ENCODE results near the gene SLC25A4. TPM values are rescaled to one million over a fixed set of nuclear protein-coding genes. Genes with fewer than 3 reads are reported as not detected.

Gene SLC25A4
- total and polyA plus RNA-seq, 2 of the 13 experiments (the other 11 are each of a cell fraction or from before 2014, with no cell fraction given), result 30.3 to 42.1 TPM

GRCh38 chr4:185098474-185098873 is 44.6 kb upstream of the SLC25A4 start:
- H3K9ac ChIP-seq (ENCODE audit: insufficient read depth, low read depth, low read length), result no peak overlapping the region
- no peak overlapping the region for H3K4me3 ChIP-seq (replicated peaks in 1 of 3; ENCODE audit: insufficient read depth in 1 of 3, low read depth in 2 of 3, low read length in 3 of 3)
- H3K36me3 ChIP-seq (replicated peaks in 1 of 2; ENCODE audit: control insufficient read depth in 1 of 2, insufficient read depth in 2 of 2, low read length in 2 of 2), result no peaks in the 10 kb centered on the region
- no peaks in the 10 kb centered on the region for H3K79me2 ChIP-seq (ENCODE audit: insufficient read depth, low read length)
- H3K27me3 ChIP-seq (ENCODE audit: control insufficient read depth in 1 of 2, insufficient read depth in 2 of 2, low read length in 2 of 2), result peaks cover 0 to 15% of the 10 kb centered on the region in 2 experiments; a peak in 2 of 5 replicates
- H3K4me1 ChIP-seq (ENCODE audit: insufficient read depth, low read length), result no peaks in the 10 kb centered on the region
- no peak for DNase-seq (ENCODE audit: low spot score)
- no peak for FAIRE-seq
- no peaks in the 10 kb centered on the region for H4K20me1 ChIP-seq (ENCODE audit: insufficient read depth, low read length)
- ATAC-seq, result no peak
- ChIA-PET POLR2A (no interaction called here), CTCF (ENCODE audit: low intra/inter-chr PET ratio, low total read pairs) (no interaction called here)
- in situ Hi-C loops (cut with HindIII; ENCODE audit: extremely low pct_ligation_motif_present, low pct_unique_long_range_greater_than_20kb) (no loop called here), intact Hi-C loops (cut with micrococcal nuclease; ENCODE audit: unreplicated experiment) (no loop called here)
- H2AFZ ChIP-seq (ENCODE audit: low read length), result no peak overlapping the region
- TF ChIP-seq ZNF33B (CRISPR knock-in tag; IDR thresholded peaks at IDR 0.05), result no peak
- TF ChIP-seq ZNF772 (CRISPR knock-in tag; IDR thresholded peaks at IDR 0.05), result no peak
- no peak for TF ChIP-seq NFIB (CRISPR knock-in tag; IDR thresholded peaks at IDR 0.05; ENCODE audit: borderline replicate concordance)
- TF ChIP-seq, protein P1, sequence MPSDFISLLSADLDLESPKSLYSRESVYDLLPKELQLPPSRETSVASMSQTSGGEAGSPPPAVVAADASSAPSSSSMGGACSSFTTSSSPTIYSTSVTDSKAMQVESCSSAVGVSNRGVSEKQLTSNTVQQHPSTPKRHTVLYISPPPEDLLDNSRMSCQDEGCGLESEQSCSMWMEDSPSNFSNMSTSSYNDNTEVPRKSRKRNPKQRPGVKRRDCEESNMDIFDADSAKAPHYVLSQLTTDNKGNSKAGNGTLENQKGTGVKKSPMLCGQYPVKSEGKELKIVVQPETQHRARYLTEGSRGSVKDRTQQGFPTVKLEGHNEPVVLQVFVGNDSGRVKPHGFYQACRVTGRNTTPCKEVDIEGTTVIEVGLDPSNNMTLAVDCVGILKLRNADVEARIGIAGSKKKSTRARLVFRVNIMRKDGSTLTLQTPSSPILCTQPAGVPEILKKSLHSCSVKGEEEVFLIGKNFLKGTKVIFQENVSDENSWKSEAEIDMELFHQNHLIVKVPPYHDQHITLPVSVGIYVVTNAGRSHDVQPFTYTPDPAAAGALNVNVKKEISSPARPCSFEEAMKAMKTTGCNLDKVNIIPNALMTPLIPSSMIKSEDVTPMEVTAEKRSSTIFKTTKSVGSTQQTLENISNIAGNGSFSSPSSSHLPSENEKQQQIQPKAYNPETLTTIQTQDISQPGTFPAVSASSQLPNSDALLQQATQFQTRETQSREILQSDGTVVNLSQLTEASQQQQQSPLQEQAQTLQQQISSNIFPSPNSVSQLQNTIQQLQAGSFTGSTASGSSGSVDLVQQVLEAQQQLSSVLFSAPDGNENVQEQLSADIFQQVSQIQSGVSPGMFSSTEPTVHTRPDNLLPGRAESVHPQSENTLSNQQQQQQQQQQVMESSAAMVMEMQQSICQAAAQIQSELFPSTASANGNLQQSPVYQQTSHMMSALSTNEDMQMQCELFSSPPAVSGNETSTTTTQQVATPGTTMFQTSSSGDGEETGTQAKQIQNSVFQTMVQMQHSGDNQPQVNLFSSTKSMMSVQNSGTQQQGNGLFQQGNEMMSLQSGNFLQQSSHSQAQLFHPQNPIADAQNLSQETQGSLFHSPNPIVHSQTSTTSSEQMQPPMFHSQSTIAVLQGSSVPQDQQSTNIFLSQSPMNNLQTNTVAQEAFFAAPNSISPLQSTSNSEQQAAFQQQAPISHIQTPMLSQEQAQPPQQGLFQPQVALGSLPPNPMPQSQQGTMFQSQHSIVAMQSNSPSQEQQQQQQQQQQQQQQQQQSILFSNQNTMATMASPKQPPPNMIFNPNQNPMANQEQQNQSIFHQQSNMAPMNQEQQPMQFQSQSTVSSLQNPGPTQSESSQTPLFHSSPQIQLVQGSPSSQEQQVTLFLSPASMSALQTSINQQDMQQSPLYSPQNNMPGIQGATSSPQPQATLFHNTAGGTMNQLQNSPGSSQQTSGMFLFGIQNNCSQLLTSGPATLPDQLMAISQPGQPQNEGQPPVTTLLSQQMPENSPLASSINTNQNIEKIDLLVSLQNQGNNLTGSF (CRISPR knock-in tag; IDR thresholded peaks at IDR 0.05), result no peak
- no peak for TF ChIP-seq SETDB1 (CRISPR knock-in tag; IDR thresholded peaks at IDR 0.05; ENCODE audit: borderline replicate concordance)
- no peak overlapping the region for H3K4me2 ChIP-seq (ENCODE audit: low read depth, low read length)
- no peak overlapping the region for H3K27ac ChIP-seq (ENCODE audit: extremely low read length, insufficient read depth, low read length)
- BruUV-seq (replicated peaks), result no TSS peak
- no peaks in the 10 kb centered on the region for H3K9me3 ChIP-seq (ENCODE audit: low read length)
